GM12865 (cell line): ENCODE results near the gene PEX14.

ENCODE experiments used
- DNase-seq: peaks from one replicate; pipeline ENCODE4 v3.0.0; 2010; ENCODE audit warnings: low read depth
- H3K4me3 ChIP-seq: 2 replicates; pipeline ENCODE4 v1.5.1; 2011; ENCODE audit warnings: mild to moderate bottlenecking, low read depth, low read length, control low read depth
- CTCF ChIP-seq: IDR thresholded peaks from 2 replicates; pipeline ENCODE4 v1.5.1; 2011; ENCODE audit warnings: low read length, control low read depth, low read depth, inconsistent platforms; ENCODE audit not compliant: insufficient read depth; ENCODE audit errors: missing control alignments

Gene PEX14

GRCh38 chr1:10508511-10508951, 33.8 kb downstream of the PEX14 start:
- no peak for DNase-seq
- TF ChIP-seq CTCF, result no peak
- H3K4me3 ChIP-seq, result no peak overlapping the region

DNA sequence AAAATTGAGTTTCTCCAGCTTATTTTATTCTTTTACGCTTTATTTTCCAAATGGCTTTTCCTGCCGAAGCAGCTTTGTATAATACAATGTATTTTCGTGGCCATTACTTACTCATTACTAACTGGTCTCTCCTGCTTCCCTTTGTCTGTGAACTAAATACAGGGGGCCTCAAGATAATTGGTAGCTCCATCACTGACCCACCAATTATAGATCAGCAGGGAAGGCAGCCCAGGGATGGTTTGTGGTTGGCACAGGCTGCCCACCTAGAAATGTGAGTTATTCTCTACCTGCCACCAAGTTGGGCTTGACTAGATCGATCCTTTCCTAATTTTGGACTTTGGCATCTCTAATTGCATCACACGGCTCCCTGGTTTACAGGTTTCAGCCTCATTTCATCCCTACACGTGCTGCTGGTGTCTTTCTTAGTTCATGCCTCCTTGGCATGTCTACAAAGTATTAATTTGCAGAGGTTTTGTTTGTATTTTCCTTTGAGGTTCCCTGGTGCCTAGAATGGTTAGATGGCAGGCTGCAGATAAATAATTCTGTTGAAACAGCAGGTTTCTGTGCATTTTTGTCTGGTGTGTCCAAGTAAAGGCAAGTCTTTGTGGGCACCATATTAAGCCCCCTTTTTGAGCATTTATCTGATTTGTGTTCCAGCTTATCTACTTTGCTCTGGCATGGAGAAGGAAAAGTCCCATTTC, 35.2 kb downstream of the PEX14 start:
- no peak for DNase-seq
- H3K4me3 ChIP-seq, result no peak overlapping the region
- TF ChIP-seq CTCF, result no peak

DNA sequence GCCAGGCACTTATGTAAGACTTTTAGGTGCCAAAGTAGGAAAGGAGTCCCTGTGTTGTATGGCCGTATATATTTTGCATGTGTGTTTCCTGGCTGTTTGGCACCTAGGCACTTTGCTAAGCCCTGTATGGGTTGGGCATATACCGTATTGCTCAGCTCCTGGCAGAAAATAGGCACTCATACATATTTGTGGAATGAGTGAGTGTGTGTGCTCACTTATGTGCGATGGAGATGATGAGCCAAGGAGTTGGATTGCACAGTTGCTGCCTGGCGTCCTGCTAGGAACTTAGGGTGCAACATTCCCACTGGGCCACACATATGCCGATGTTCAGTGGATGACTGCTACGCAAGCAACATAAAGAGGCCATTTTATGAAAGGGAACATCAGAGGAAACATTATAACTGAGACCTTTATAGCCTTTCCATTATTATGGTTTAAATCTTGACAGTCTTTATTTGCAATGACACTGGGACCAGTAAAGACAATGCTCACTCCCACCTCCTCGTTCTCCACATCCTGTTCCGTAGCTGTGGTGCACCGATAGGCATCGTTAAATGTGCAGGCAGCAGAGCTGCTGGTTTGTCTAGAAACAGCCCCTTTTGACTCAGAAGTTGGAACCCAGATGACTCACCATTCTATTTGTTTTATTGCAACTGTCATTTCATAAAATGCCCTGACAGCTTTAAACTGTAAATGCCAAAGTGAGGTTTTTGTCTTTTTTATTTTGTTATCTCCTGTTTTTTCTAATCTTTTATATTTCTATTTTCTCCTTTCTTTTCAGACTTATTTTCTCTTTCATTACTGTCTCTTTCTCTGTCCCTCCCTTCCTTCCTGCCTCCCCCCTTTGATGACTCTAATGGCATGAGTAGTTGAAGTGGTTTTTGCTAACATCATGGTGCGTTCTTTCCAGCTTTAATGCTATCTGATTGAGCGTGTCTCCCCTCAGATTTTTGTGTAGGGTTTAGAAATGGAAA, 36.1 kb downstream of the PEX14 start:
- no peak for TF ChIP-seq CTCF
- H3K4me3 ChIP-seq, result peak overlapping the region; percentile 28
- DNase-seq, result peak; percentile 95

DNA sequence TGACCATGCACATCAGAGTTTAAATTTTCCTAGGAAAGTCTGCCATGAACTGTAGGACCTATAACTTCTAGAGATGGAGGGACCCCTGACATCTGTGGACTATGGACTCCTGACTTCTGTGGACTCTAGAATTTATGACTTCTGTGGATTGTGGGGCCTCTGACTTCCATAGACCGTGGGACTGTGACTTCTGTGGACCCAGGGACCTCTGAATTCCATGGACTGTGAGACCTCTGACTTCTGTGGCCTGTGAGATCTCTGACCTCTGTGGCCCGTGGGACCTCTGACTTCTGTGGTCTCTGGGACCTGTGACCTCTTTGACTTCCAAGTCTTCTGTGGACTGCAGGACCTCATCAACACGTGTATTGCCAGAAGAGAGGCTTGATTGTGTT, 36.7 kb downstream of the PEX14 start:
- peak overlapping the region; percentile 28 for H3K4me3 ChIP-seq
- no peak for TF ChIP-seq CTCF
- peak; percentile 30 for DNase-seq

DNA sequence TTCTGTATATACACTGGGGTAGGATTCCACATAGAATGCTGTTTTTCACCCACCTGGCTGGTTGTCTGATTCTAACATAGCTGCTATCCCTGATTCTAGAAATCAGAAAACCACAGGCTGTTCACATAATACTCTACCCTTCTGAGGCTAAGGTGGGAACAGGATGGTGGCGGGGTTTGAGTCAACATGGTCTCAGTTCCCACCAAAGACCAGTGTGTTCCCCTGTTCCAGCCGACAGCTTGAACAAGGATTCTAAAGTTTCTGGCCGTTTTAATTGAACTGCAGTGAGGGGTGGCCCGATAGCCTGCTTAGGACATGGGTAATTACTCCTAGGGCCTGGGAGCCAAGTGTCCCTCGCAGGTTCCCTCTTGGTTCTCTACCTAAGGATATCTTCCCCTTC, 38.4 kb downstream of the PEX14 start:
- no peak overlapping the region for H3K4me3 ChIP-seq
- no peak for TF ChIP-seq CTCF
- peak; percentile 90 for DNase-seq

DNA sequence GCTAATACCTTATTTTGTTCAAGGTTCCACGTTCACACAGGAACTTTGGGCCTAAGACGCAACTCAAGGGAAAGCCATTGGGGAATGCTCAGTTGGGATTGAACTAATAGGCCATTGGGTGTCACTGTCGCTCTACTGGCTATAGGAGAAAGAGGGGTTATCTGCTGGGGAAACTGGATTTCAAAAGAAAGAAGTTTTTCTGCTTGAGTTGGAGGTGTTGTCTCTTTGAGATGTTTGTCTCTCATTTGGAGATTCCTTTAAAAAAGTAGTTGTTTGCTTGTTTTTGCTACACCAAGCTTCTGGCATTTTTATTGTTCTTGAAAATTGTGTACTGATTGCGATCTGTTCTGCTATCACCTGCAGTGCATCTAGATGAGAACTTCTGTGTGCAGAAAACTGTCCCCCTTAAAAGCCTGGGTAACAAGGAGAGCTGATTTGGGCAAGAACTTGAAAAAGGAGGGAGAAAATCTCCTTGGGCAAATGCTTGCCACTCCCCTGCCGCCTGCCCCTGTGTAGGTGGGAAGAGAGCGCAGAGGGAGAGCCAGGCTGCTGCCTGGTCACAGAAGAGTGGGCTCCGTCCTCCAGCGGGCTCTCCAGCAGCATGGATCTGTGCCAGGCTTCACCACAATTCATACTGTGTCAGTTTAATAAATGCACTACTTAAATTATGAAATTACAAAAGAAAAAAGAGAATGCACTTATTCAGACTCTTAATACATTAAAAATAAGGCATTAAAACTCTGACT, 39.9 kb downstream of the PEX14 start:
- peak; percentile 43 for TF ChIP-seq CTCF
- peak; percentile 56 for DNase-seq
- no peak overlapping the region for H3K4me3 ChIP-seq
